ENCODE measurements around the gene JAKMIP1.

DNA sequence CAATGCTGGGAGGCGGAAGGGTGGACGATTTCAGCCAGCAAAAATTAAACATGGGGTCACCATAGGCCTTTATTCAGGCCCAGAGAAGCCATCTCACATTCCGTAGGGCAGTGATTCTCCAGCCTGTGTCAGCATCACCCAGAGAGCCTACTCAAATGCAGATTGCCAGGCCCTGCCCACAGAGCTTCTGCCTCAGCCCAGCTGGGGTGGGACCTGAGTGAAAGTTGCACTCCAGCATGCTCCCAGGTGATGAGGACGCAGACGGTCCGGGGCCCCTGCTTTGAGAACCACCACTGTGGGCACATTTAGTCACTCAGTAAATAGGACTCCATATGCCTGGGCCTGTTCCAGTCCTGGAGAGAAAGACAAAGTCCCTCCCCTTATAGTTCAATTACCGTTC, 169.7 kb downstream of the JAKMIP1 start:
- no peak for TF ChIP-seq CTCF (conservative IDR thresholded peaks at IDR 0.05; ENCODE audit: low read length)
- TF ChIP-seq EZH2phosphoT487 (IDR thresholded peaks at IDR 0.05; ENCODE audit: borderline replicate concordance): no peak

Measured in Loucy (cell line).